Effector memory CD4-positive, alpha-beta T cell (primary cell): ENCODE results near the gene CCDC177.

Source experiments
- DNase-seq, 3 donors: peaks; one replicate each; pipeline ENCODE4 v3.0.0-alpha.2; 2020
- H3K27ac ChIP-seq: 2 replicates; pipeline ENCODE4 v1.7.0; 2013; ENCODE audit warnings: mild to moderate bottlenecking, low read length, moderate library complexity; ENCODE audit not compliant: insufficient read depth, poor library complexity, severe bottlenecking
- H3K27me3 ChIP-seq: replicated peaks from 2 replicates; pipeline ENCODE4 v1.7.0; 2013; ENCODE audit warnings: mild to moderate bottlenecking, low read length; ENCODE audit not compliant: insufficient read depth, control insufficient read depth, poor library complexity, severe bottlenecking
- H3K36me3 ChIP-seq: 2 replicates; pipeline ENCODE4 v1.7.0; 2013; ENCODE audit warnings: mild to moderate bottlenecking, low read length, moderate library complexity; ENCODE audit not compliant: control insufficient read depth, insufficient read depth
- H3K4me1 ChIP-seq: 2 replicates; pipeline ENCODE4 v1.7.0; 2013; ENCODE audit warnings: low read length, mild to moderate bottlenecking; ENCODE audit not compliant: control insufficient read depth, insufficient read depth, poor library complexity, severe bottlenecking
- H3K4me3 ChIP-seq: 2 replicates; pipeline ENCODE4 v1.7.0; 2013; ENCODE audit warnings: low read length, low read depth, mild to moderate bottlenecking; ENCODE audit not compliant: insufficient read depth, poor library complexity, severe bottlenecking
- H3K9me3 ChIP-seq: 2 replicates; pipeline ENCODE4 v1.7.0; 2013; ENCODE audit warnings: mild to moderate bottlenecking, low read length, moderate library complexity; ENCODE audit not compliant: control insufficient read depth

The CCDC177 gene

GRCh38 chr14:69570836-69571330, 3.8 kb downstream of the CCDC177 start:
- no peak overlapping the region for H3K27ac ChIP-seq
- no peaks in the 10 kb centered on the region for H3K9me3 ChIP-seq
- no peaks in the 10 kb centered on the region for H3K36me3 ChIP-seq
- H3K4me1 ChIP-seq = peaks cover 25% of the 10 kb centered on the region
- DNase-seq = no peak
- H3K27me3 ChIP-seq = peaks cover 24% of the 10 kb centered on the region
- H3K4me3 ChIP-seq = no peak overlapping the region

- Histone ChIP-seq H3K4me1 (peaks cover 24% of the 10 kb centered on the region), H3K9me3 (no peaks in the 10 kb centered on the region), H3K4me3 (no peak overlapping the region), H3K27me3 (peaks cover 24% of the 10 kb centered on the region), H3K36me3 (no peaks in the 10 kb centered on the region), H3K27ac (no peak overlapping the region)
- no peak for DNase-seq
These were observed 4.8 kb downstream of the CCDC177 start for GRCh38 chr14:69569859-69570258.

- H3K4me1 ChIP-seq = peaks cover 4% of the 10 kb centered on the region
- H3K36me3 ChIP-seq = no peaks in the 10 kb centered on the region
- no peak for DNase-seq
- no peaks in the 10 kb centered on the region for H3K9me3 ChIP-seq
- no peak overlapping the region for H3K4me3 ChIP-seq
- H3K27ac ChIP-seq = no peak overlapping the region
- H3K27me3 ChIP-seq = peaks cover 13% of the 10 kb centered on the region
These were observed 7.1 kb downstream of the CCDC177 start for GRCh38 chr14:69567563-69567962.

- H3K36me3 ChIP-seq = no peaks in the 10 kb centered on the region
- no peak overlapping the region for H3K4me3 ChIP-seq
- H3K27me3 ChIP-seq = peaks cover 13% of the 10 kb centered on the region
- no peak for DNase-seq
- H3K27ac ChIP-seq = no peak overlapping the region
- no peaks in the 10 kb centered on the region for H3K9me3 ChIP-seq
- no peaks in the 10 kb centered on the region for H3K4me1 ChIP-seq
These were observed 12.8 kb downstream of the CCDC177 start for GRCh38 chr14:69561893-69562292.

- H3K27me3 ChIP-seq = peaks cover 13% of the 10 kb centered on the region
These were observed 13.8 kb downstream of the CCDC177 start for GRCh38 chr14:69560826-69561225.

GRCh38 chr14:69559581-69560011, 15.1 kb downstream of the CCDC177 start:
- DNase-seq = no peak
- Histone ChIP-seq H3K4me3 (no peak overlapping the region), H3K4me1 (no peaks in the 10 kb centered on the region), H3K9me3 (no peaks in the 10 kb centered on the region), H3K27ac (no peak overlapping the region), H3K27me3 (peaks cover 13% of the 10 kb centered on the region), H3K36me3 (no peaks in the 10 kb centered on the region)

More at GRCh38 chr14:69560826-69561225, 13.8 kb downstream of the CCDC177 start:
- H3K9me3 ChIP-seq = no peaks in the 10 kb centered on the region
- H3K4me3 ChIP-seq = no peak overlapping the region
- H3K4me1 ChIP-seq = no peaks in the 10 kb centered on the region
- no peaks in the 10 kb centered on the region for H3K36me3 ChIP-seq
- no peak overlapping the region for H3K27ac ChIP-seq
- DNase-seq = no peak

- H3K4me3 ChIP-seq = no peak overlapping the region
- no peaks in the 10 kb centered on the region for H3K9me3 ChIP-seq
- H3K4me1 ChIP-seq = no peaks in the 10 kb centered on the region
- no peak for DNase-seq
- no peaks in the 10 kb centered on the region for H3K36me3 ChIP-seq
- H3K27ac ChIP-seq = no peak overlapping the region
- H3K27me3 ChIP-seq = peaks cover 11% of the 10 kb centered on the region
These were observed 15.9 kb downstream of the CCDC177 start for GRCh38 chr14:69558774-69559173.

GRCh38 chr14:69554500-69554899, 20.2 kb downstream of the CCDC177 start:
- Histone ChIP-seq H3K4me1 (no peaks in the 10 kb centered on the region), H3K9me3 (no peaks in the 10 kb centered on the region), H3K36me3 (no peaks in the 10 kb centered on the region), H3K27me3 (peaks cover 5% of the 10 kb centered on the region), H3K4me3 (no peak overlapping the region), H3K27ac (no peak overlapping the region)
- no peak for DNase-seq

- Histone ChIP-seq H3K9me3 (no peaks in the 10 kb centered on the region), H3K27ac (no peak overlapping the region), H3K4me3 (no peak overlapping the region), H3K4me1 (no peaks in the 10 kb centered on the region), H3K36me3 (no peaks in the 10 kb centered on the region), H3K27me3 (peaks cover 5% of the 10 kb centered on the region)
- DNase-seq = no peak
These were observed 21.4 kb downstream of the CCDC177 start for GRCh38 chr14:69553252-69553651.

GRCh38 chr14:69551511-69551910, 23.2 kb downstream of the CCDC177 start:
- Histone ChIP-seq H3K36me3 (no peaks in the 10 kb centered on the region), H3K27ac (no peak overlapping the region), H3K9me3 (no peaks in the 10 kb centered on the region), H3K4me1 (no peaks in the 10 kb centered on the region), H3K4me3 (no peak overlapping the region), H3K27me3 (peaks cover 12% of the 10 kb centered on the region)
- no peak for DNase-seq
